ENCODE measurements around the gene BRIP1.

DNA sequence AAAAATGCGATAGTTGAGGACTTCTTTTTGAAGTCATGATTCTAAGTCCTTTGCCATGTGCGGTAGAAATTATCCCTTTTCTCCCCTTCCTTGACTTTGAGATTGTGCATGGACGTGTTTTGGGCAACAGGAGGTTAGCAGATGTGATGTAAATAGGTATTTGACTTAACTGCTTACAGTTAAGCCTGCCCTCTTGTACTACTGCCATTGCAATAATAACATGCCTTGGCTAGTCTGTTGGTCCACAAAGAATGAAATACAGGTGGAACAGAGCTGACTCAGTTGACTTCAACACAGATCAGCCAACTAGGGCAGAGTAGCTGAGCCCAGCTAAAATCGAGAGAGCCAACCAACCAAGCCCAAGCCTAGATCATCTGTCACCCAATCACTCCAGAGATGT lies 125.5 kb downstream of the BRIP1 start:
- TF ChIP-seq, protein P1, sequence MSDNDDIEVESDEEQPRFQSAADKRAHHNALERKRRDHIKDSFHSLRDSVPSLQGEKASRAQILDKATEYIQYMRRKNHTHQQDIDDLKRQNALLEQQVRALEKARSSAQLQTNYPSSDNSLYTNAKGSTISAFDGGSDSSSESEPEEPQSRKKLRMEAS (IDR thresholded peaks at IDR 0.05) = no peak
- TF ChIP-seq EP300 (IDR thresholded peaks at IDR 0.05; ENCODE audit: borderline replicate concordance) (no peak), FOXM1 (IDR thresholded peaks at IDR 0.05; ENCODE audit: borderline replicate concordance, low read depth) (no peak), REST (IDR thresholded peaks at IDR 0.05; ENCODE audit: low read depth) (no peak), CEBPB (IDR thresholded peaks at IDR 0.05) (no peak), CREB1 (IDR thresholded peaks at IDR 0.05; ENCODE audit: low read depth) (no peak), YY1 (IDR thresholded peaks at IDR 0.05; ENCODE audit: low read depth) (no peak), TAF1 (IDR thresholded peaks at IDR 0.05; ENCODE audit: low read depth) (no peak), RAD21 (IDR thresholded peaks at IDR 0.05; ENCODE audit: low read depth) (no peak), NFIC (IDR thresholded peaks at IDR 0.05) (no peak), USF1 (IDR thresholded peaks at IDR 0.05) (no peak), ZBTB7A (IDR thresholded peaks at IDR 0.05; ENCODE audit: low read depth) (no peak), TCF12 (IDR thresholded peaks at IDR 0.05; ENCODE audit: low read depth) (no peak)
